ENCODE measurements around the gene SLC1A3. TPM values are rescaled to one million over a fixed set of nuclear protein-coding genes. Genes with fewer than 3 reads are reported as not detected.

Gene SLC1A3
- total and polyA plus RNA-seq, 2 of the 4 experiments (the other 2 are of a cell fraction), result 0.27 to 1.3 TPM

DNA sequence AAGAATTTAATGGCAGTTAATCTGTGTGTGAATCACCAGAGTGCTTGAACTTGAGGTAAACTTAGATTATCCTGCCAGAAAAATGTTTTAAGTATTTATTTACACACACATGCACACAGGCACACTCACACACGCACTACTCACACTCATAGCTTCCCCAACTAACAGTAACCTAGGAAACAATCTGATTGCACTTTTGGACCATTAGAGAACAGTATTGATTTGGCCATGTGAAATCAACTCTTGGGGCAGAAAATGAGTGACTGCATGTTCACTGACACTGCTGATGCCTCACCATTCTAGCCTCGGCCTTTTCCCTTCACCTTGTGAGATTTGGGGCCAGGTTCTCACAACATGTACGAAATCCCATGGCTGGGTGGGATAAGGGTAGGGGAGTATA lies 64.1 kb downstream of the SLC1A3 start:
- WGBS, 2 experiments (ENCODE audit: extremely low coverage in 2 of 2, insufficient read length in 1 of 2), result 100% methylated on average over 1 of the region's 3 CpGs; no CpG with 5 or more reads in 1 of the 2 experiments
- no peaks in the 10 kb centered on the region for H3K9me3 ChIP-seq (ENCODE audit: control insufficient read depth, insufficient read depth, low read length)
- ATAC-seq (ENCODE audit: low read depth) (peak; percentile 42; the same call in 1 of the 2 replicates), DNase-seq (peak; percentile 39)
- no peak overlapping the region for H3K9ac ChIP-seq (ENCODE audit: low read depth, low read length)
- no peak overlapping the region for H3K56ac ChIP-seq (ENCODE audit: extremely low read depth, insufficient read depth, low read length)
- ChIA-PET POLR2A (ENCODE audit: unreplicated experiment) (no interaction called here), CTCF (interaction anchor here (1.7 kb wide), 1 partner anchor 20 kb away, joined by 7 read pairs; no protein-coding TSS in a partner anchor)
- H3K4me3 ChIP-seq (ENCODE audit: insufficient read depth, low read depth, low read length), result no peak overlapping the region
- intact Hi-C loops (cut with micrococcal nuclease) (no loop called here), in situ Hi-C loops (cut with MboI; ENCODE audit: low sequenced_read_pairs) (no loop called here), dilution Hi-C loops (cut with HindIII; ENCODE audit: low sequenced_read_pairs, unreplicated experiment) (no loop called here)
- no peak overlapping the region for H3K18ac ChIP-seq (ENCODE audit: low read depth, low read length)
- H3K14ac ChIP-seq (replicated peaks; ENCODE audit: low read depth, low read length), result no peak overlapping the region
- H4K20me1 ChIP-seq (ENCODE audit: insufficient read depth, low read length), result no peaks in the 10 kb centered on the region
- H3K27ac ChIP-seq (ENCODE audit: insufficient read depth, low read length), result no peak overlapping the region
- H3K4me2 ChIP-seq (ENCODE audit: low read depth, low read length), result no peak overlapping the region
- H4K91ac ChIP-seq (ENCODE audit: insufficient read depth, low read depth, low read length), result no peak overlapping the region
- no peak overlapping the region for H2AK9ac ChIP-seq (replicated peaks; ENCODE audit: low read depth, low read length, poor library complexity)
- no peaks in the 10 kb centered on the region for H3K36me3 ChIP-seq (ENCODE audit: control insufficient read depth, insufficient read depth, low read length)
- BruUV-seq (replicated peaks), result no TSS peak
- no peak overlapping the region for H3K23ac ChIP-seq (ENCODE audit: low read depth, low read length)
- no peak overlapping the region for H2BK15ac ChIP-seq (ENCODE audit: low read depth, low read length)
- no peaks in the 10 kb centered on the region for H3K79me1 ChIP-seq (ENCODE audit: low read depth in 1 of 2, low read length in 2 of 2)
- no peak overlapping the region for H4K8ac ChIP-seq (ENCODE audit: low read depth in 2 of 2, low read length in 2 of 2)
- H3K9me1 ChIP-seq (ENCODE audit: insufficient read depth, low read length), result no peaks in the 10 kb centered on the region; the same call in 1 of the 2 replicates
- H2AFZ ChIP-seq (replicated peaks; ENCODE audit: low read length, poor library complexity), result no peak overlapping the region
- no peak overlapping the region for H2BK20ac ChIP-seq (ENCODE audit: low read depth, low read length)
- no peak overlapping the region for H3K4ac ChIP-seq (ENCODE audit: low read depth, low read length)
- peaks cover 1% of the 10 kb centered on the region; the same call in 1 of the 2 replicates for H3K27me3 ChIP-seq (ENCODE audit: control insufficient read depth, insufficient read depth, low read length)
- no peak overlapping the region for H2BK120ac ChIP-seq (ENCODE audit: low read depth, low read length)
- H2BK5ac ChIP-seq (ENCODE audit: low read depth, low read length, poor library complexity, severe bottlenecking), result no peak overlapping the region
- TF ChIP-seq, protein P1, sequence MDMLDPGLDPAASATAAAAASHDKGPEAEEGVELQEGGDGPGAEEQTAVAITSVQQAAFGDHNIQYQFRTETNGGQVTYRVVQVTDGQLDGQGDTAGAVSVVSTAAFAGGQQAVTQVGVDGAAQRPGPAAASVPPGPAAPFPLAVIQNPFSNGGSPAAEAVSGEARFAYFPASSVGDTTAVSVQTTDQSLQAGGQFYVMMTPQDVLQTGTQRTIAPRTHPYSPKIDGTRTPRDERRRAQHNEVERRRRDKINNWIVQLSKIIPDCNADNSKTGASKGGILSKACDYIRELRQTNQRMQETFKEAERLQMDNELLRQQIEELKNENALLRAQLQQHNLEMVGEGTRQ (IDR thresholded peaks at IDR 0.05; ENCODE audit: low read depth, low read length), result no peak
- TF ChIP-seq MAFK (IDR thresholded peaks at IDR 0.05; ENCODE audit: low read depth, low read length) (no peak), RFX5 (IDR thresholded peaks at IDR 0.05; ENCODE audit: low read depth, low read length) (no peak), RAD21 (IDR thresholded peaks at IDR 0.05; ENCODE audit: low read length) (no peak), CTCF (conservative IDR thresholded peaks at IDR 0.05; ENCODE audit: low read depth, low read length) (no peak), FOS (IDR thresholded peaks at IDR 0.05; ENCODE audit: low read depth, low read length) (no peak), MAZ (IDR thresholded peaks at IDR 0.05; ENCODE audit: borderline replicate concordance, low read depth, low read length) (no peak), CEBPB (IDR thresholded peaks at IDR 0.05; ENCODE audit: low read depth, low read length) (no peak), ELK1 (IDR thresholded peaks at IDR 0.05; ENCODE audit: borderline replicate concordance, low read depth, low read length) (no peak), BHLHE40 (IDR thresholded peaks at IDR 0.05; ENCODE audit: low read depth, low read length) (no peak), NFE2L2 (IDR thresholded peaks at IDR 0.05; ENCODE audit: low read depth, low read length) (no peak), MXI1 (IDR thresholded peaks at IDR 0.05; ENCODE audit: borderline replicate concordance, low read depth, low read length) (no peak), CHD1 (IDR thresholded peaks at IDR 0.05; ENCODE audit: low read depth, low read length) (no peak), SMC3 (IDR thresholded peaks at IDR 0.05; ENCODE audit: low read depth, low read length) (no peak), RCOR1 (IDR thresholded peaks at IDR 0.05; ENCODE audit: insufficient replicate concordance, low read length) (no peak), POLR2A (IDR thresholded peaks at IDR 0.05; ENCODE audit: low read depth, low read length) (no peak)
- H3K4me1 ChIP-seq (ENCODE audit: control insufficient read depth, insufficient read depth, low read length), result peaks cover 3% of the 10 kb centered on the region; the same call in 1 of the 2 replicates
- no peak overlapping the region for H4K5ac ChIP-seq (ENCODE audit: low read depth, low read length)
- no peak overlapping the region for H2AK5ac ChIP-seq (ENCODE audit: low read depth, low read length)
